Measurements from ENCODE around the gene ZBTB48.

DNA sequence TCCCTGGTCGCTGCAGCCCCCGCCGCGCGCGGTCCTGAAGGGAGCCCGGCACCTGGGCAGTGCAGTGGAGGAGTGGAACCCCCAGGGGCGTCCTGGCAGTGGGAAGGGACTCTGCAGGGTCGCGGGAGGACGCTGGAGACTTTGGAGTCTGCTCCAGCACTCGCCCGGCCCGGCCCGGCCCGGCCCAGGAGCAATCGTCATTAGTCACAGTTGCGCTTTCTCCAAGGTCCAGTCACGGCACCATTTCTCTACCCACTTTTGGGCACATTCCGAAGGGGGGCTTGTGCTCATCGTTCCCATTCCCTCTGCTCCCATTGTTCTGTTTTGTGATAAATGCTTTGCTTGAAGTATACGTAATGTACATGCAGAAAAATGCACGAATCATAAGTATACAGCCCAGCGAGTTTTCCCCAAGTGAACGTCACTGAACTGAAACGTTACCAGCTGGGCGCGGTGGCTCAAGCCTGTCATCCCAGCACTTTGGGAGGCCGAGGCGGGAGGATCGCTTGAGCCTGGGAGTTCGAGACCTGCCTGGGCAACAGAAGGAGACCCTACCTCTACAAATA, 45.9 kb downstream of the ZBTB48 start:
- TF ChIP-seq POLR2AphosphoS5 (IDR thresholded peaks at IDR 0.05; ENCODE audit: borderline replicate concordance, low read depth, low read length) (no peak), EZH2 (IDR thresholded peaks at IDR 0.05) (no peak), FOXP2 (optimal IDR thresholded peaks at IDR 0.05; ENCODE audit: control extremely low read depth, extremely low read length, insufficient read depth) (no peak)
